Retinal pigment epithelial cell (primary cell): Measurements from ENCODE around the gene ARSG.

ENCODE experiments used
- DNase-seq: peaks from one replicate; pipeline ENCODE4 v3.0.0-alpha.2; 2010; ENCODE audit warnings: low read depth
- H3K4me3 ChIP-seq: 2 replicates; pipeline ENCODE4 v1.5.1; 2011; ENCODE audit warnings: mild to moderate bottlenecking, low read length, control low read depth, moderate library complexity
- TF ChIP-seq, protein P1 (sequence below): conservative IDR thresholded peaks from 2 replicates; pipeline ENCODE4 v1.5.1; 2011; ENCODE audit warnings: low read depth, low read length, control low read depth, inconsistent platforms

The ARSG gene

DNA sequence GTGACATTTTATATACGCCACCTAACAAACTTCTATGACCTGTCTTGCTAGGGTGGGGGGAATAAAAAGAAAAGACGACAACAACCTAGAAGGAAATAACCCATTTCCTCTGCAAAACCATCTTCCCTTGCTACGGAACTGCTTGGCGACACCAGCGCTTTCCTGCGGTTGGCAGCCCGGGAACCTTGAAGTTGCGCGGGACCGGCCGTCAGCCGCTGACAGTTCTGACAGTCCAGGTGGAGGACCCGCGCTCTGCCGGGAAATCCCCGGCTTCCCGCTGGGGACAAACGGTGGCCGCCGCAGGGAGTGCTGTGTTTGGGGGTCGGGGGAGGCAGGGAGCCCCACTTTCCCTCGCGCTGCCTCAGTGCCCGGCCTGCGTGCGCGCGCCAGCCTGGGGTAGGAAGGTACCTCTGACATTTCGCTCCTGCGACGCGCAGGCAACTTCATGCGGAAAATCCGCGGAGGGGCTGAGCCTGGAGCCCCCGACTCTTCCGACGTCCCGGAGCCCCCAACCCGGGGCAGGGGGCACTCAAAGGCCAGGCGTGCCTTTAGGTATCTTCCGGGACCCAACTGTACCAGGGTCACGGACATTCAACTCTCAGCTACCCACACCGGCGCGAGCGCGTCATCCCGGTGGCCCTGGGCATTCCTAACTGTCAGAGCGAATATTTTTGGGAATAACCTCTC is 884 bp upstream of the ARSG start:
- H3K4me3 ChIP-seq: peak overlapping the region; percentile 67
- TF ChIP-seq, protein P1, sequence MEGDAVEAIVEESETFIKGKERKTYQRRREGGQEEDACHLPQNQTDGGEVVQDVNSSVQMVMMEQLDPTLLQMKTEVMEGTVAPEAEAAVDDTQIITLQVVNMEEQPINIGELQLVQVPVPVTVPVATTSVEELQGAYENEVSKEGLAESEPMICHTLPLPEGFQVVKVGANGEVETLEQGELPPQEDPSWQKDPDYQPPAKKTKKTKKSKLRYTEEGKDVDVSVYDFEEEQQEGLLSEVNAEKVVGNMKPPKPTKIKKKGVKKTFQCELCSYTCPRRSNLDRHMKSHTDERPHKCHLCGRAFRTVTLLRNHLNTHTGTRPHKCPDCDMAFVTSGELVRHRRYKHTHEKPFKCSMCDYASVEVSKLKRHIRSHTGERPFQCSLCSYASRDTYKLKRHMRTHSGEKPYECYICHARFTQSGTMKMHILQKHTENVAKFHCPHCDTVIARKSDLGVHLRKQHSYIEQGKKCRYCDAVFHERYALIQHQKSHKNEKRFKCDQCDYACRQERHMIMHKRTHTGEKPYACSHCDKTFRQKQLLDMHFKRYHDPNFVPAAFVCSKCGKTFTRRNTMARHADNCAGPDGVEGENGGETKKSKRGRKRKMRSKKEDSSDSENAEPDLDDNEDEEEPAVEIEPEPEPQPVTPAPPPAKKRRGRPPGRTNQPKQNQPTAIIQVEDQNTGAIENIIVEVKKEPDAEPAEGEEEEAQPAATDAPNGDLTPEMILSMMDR: no peak
- no peak for DNase-seq

DNA sequence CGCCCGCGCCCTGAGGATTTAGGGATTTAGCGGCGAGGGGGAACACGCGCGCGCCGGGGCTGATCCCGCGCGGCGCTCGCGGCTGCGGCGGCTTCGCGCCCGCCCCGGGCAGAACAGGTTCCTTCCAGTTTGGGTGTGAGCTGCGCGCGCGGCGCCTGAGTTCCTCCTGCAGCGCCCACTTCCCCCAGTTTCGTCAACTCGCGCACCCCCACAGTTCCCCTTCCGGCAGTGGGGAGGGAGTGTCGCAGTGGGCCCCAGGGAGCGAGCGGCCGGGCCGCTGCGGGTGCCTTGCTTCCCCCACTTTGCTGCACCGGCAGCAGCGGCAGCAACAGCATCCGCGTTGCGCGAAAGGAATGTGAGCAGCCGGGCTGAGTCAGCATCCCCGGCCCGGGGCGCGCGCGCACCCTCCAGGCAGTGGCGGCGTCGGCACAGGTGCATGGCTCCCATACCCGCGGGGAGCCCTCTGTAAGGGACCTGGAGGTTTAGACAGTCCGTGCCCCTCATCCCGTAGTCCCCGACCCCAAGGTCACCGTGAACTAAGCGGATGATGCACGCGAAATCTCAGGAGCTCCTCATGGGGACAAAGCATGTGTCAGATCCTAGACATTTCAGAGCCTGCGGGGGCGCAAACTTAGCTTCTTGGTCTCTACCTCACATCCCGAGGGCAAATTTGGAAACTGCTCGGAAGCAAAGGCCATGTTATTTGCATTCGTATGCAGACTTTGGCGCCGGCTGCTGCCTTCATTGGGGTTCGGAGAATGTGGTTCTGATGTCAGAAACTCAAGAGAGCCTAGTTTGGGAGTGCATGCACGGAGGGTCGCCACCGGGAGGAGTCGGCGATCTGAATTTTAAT is 767 bp downstream of the ARSG start:
- TF ChIP-seq, protein P1: peak; percentile 31
- DNase-seq: no peak
- peak overlapping the region; percentile 72 for H3K4me3 ChIP-seq

DNA sequence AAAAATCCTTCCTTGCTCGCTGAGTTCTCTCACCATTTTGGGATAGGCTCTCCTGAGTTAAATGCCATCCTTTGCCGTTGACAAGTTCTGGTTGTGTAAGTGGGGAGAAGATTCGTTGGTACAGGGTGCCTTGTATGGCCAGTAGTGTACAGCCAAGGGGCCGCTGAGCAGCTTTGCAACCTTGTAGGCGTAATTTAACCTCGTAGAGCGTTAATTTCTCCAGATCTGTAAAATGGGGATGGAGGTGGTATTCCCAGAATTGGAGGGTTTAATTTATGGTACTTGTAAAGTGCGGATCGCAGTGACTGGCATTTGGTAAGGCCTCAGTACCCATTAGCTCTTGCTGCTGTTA is 1.4 kb downstream of the ARSG start:
- H3K4me3 ChIP-seq: peak overlapping the region; percentile 72
- DNase-seq: no peak

DNA sequence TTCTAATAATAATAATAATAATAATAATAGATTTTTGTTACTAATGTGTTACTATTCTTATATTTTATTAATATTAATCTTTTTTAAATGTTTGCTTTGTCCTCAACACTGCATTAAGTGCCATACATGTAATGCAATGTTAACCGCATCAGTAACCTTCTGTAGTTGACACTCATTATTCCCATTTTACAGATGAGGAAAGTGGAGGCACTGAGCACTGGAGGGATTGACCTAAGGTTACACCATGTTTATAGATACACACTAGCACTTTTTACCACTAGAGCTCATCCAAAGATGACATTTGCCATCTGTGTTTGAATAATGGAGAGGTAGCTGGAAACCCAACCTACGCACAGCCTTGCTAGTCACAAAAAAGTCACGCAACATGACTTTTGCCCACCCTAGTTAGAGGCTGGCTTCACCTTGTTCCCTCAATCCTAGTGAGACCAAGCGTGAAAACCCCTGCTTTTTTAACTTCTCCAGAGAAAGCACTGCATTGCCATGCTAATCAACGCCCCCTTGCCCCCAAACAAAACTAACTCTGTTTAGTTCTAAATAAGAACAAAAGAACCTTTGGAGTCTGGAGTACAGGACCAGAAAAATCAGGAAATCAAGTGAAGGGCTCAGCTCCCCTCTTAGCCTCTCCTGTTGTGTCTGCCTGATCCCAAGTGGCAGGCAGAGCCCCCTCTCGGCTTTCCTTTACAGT is 2.3 kb downstream of the ARSG start:
- TF ChIP-seq, protein P1: no peak
- no peak overlapping the region for H3K4me3 ChIP-seq
- no peak for DNase-seq

More for the DNA sequence above, 1.4 kb downstream of the ARSG start:
- TF ChIP-seq, protein P1: no peak

DNA sequence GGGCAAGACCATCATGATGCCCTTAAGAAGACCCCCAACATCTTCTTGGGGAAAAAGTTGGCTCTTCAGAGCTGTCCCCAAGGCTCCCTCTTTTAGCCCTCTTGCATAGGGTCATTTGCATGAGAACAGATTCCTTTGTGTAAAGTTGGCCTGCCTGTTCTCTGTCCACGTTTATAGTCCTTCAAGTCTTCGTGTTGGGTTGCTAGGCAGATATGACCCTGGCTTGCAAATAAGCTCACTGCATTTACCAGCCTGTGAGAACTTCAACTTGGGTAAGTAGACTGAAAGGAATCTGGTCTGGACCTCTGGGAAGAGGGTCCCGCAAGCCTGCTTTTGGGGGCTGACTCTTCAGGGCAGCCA is 2.9 kb downstream of the ARSG start:
- H3K4me3 ChIP-seq: no peak overlapping the region
- TF ChIP-seq, protein P1: no peak
- no peak for DNase-seq

DNA sequence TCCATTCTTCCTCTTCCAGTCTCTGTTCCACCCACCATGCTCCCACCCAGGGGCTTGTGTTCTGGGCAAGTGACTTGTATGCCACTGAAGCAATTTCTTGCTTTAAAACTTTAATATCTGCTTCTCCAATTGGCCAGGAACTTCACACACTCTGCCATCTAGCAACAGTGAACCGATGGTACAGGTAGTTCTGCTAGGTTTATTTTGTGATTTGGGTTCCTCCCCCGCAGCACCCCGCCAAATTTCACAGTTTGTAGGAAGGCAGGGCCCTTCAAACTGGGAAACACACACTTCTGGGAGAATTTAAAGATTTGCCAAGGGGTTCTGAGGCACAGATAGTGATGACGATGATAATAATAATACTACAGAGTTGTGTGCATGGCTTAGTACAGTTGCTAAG is 3.3 kb downstream of the ARSG start:
- H3K4me3 ChIP-seq: no peak overlapping the region
- no peak for DNase-seq
- TF ChIP-seq, protein P1: no peak
